Mucosa of stomach (tissue), 1 donor: ENCODE data around the gene GIMAP7.
"Not testable (repeated sequence)": the region's sequence is repeated elsewhere in the genome, so short reads cannot be mapped to it uniquely, and the experiment has no call there.

ENCODE experiments used
- H3K27me3 ChIP-seq: one replicate; pipeline ENCODE4 v1.7.0; 2013; ENCODE audit warnings: mild to moderate bottlenecking, low read length; ENCODE audit not compliant: control insufficient read depth, insufficient read depth
- H3K36me3 ChIP-seq: one replicate; pipeline ENCODE4 v1.7.0; 2013; ENCODE audit warnings: low read length; ENCODE audit not compliant: control insufficient read depth, insufficient read depth
- H3K4me1 ChIP-seq: one replicate; pipeline ENCODE4 v1.7.0; 2013; ENCODE audit warnings: mild to moderate bottlenecking, low read length; ENCODE audit not compliant: control insufficient read depth, insufficient read depth
- H3K4me3 ChIP-seq: one replicate; pipeline ENCODE4 v1.7.0; 2013; ENCODE audit warnings: low read length
- H3K9ac ChIP-seq: one replicate; pipeline ENCODE4 v1.7.0; 2013; ENCODE audit warnings: mild to moderate bottlenecking, low read length, moderate library complexity
- H3K9me3 ChIP-seq: one replicate; pipeline ENCODE4 v1.7.0; 2013; ENCODE audit warnings: mild to moderate bottlenecking, low read length, moderate library complexity; ENCODE audit not compliant: control insufficient read depth
- donor health status: Pancreatic carcinoma.

Gene GIMAP7

DNA sequence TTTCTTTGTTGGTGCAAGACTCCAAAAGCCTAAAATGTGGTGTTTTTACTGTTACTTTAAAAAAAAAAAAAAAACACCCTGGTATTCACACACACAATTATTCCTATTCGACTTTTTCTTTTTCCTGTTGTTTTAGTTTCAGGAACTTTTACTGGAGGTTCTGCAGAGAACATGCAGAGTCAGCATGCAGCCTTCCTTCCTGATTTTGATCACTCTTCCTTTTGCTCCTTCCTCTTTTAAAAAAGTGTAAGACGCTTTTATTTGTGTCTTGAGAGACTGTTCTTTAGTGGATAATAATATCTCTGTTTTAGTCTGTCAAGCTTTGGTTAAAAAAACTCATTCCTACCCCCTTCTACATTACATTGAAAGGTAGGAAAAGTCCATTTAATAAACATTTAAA lies 31.2 kb upstream of the GIMAP7 start:
- H3K4me1 ChIP-seq, H3K4me3 ChIP-seq: not testable (repeated sequence)

DNA sequence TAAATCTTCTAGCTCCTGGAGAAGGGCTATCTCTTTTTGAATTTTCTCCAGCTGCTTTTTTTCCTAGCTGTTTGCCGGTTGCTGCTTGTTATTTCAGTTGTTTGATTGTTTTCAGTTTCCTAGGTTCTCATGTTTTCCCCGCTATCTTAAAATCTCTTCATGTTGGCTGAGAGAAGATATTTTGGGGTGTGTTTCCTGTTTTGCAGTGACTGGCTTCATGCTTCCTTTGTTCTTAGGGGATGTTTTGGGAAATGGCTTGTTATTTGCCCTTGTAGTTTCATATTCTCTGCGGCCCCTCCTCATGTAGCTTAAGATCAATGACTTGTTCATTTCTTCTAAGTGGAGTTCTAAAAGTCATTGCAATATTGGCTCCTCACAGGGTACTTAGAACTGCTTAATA lies 30.6 kb upstream of the GIMAP7 start:
- not testable (repeated sequence) for H3K27me3 ChIP-seq, H3K4me3 ChIP-seq, H3K4me1 ChIP-seq, H3K9me3 ChIP-seq, H3K9ac ChIP-seq, H3K36me3 ChIP-seq

More for the DNA sequence above, 31.2 kb upstream of the GIMAP7 start:
- H3K27me3 ChIP-seq, H3K36me3 ChIP-seq, H3K9ac ChIP-seq, H3K9me3 ChIP-seq: not testable (repeated sequence)

DNA sequence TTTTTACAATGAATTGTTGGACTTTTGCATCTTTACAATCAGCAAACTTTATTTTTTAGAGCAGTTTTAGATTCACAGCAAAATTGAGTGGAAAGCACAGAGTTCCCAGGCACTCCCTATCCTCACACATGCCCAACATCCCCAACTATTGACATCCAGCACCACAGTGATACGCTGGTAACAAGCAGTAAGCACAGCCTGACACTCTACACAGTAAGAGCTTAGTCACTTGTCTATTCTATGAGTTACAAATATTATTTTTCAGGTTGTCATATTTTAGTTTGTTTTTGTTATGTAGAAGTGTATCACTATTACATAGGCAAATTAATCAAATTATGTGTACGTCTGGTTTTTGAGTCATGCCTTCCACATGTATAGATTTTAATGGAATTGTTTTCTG lies 27.0 kb upstream of the GIMAP7 start:
- no peaks in the 10 kb centered on the region for H3K36me3 ChIP-seq
- H3K4me3 ChIP-seq, result no peak overlapping the region
- no peaks in the 10 kb centered on the region for H3K27me3 ChIP-seq
- no peaks in the 10 kb centered on the region for H3K4me1 ChIP-seq
- no peaks in the 10 kb centered on the region for H3K9me3 ChIP-seq
- no peak overlapping the region for H3K9ac ChIP-seq

DNA sequence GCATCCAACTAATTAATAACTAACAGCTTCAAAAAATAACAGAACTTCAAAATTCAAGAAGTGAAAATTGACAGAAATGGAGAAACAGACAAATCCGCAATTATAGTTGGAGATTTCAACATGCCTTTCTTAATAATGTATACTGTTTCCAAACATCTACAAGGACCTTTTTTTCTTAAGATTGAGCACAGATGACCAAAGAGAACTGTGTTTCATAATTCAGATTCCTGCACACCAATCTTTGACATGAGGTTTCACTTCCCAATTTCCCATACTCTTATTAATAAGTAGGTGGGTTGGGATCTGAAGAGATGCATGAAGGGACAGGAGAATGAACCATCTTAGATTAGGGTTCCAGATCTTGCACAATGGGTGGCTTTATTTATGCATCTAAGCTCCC lies 24.9 kb upstream of the GIMAP7 start:
- Histone ChIP-seq H3K9me3 (no peaks in the 10 kb centered on the region), H3K4me1 (no peaks in the 10 kb centered on the region), H3K4me3 (no peak overlapping the region), H3K27me3 (no peaks in the 10 kb centered on the region), H3K9ac (no peak overlapping the region), H3K36me3 (no peaks in the 10 kb centered on the region)

DNA sequence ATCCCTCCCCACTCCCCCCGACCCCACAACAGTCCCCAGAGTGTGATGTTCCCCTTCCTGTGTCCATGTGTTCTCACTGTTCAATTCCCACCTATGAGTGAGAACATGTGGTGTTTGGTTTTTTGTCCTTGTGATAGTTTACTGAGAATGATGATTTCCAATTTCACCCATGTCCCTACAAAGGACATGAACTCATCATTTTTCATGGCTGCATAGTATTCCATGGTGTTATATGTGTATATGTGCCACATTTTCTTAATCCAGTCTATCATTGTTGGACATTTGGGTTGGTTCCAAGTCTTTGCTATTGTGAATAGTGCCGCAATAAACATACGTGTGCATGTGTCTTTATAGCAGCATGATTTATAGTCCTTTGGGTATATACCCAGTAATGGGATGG lies 21.2 kb upstream of the GIMAP7 start:
- H3K4me3 ChIP-seq, H3K4me1 ChIP-seq, H3K27me3 ChIP-seq, H3K36me3 ChIP-seq, H3K9me3 ChIP-seq, H3K9ac ChIP-seq: not testable (repeated sequence)

DNA sequence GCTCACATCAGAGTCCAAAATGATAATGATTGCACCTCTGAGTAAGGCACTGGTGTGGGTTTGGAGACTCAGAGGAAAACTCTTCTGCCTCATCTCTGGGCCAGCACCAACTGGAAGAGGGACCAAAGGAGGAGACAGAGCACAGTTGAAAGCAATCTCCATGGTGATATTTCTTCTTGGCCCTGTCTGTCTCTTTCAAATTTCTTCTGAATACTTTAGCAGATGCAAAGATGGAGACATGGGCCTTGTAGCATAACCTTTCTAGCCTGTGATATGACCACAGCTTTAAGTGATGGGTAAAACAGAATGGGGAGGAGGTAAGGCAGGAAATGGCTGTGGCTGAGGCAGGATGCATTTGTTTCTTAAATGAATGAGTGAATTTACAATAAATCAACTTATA lies 12.2 kb upstream of the GIMAP7 start:
- Histone ChIP-seq H3K36me3 (no peaks in the 10 kb centered on the region), H3K4me1 (no peaks in the 10 kb centered on the region)

DNA sequence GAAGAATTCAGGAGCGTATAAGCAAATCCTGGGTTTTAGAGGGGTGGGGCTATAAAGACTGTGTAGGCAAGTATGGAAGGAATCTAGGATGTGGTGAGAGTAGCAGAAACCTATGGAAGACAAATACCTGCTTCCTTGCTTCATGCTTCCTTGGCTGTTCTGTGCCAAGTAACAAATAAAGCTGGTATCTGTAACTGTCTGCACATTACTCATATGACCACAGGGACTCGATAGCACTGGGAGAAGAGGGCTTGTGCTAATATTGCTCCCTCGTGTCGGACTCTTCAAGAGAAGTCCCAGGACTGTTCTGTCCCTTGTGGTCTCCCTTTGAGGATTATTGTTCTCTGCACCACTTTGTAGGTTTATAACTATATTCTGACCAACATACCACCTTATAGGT lies 11.5 kb upstream of the GIMAP7 start:
- Histone ChIP-seq H3K27me3 (no peaks in the 10 kb centered on the region), H3K36me3 (no peaks in the 10 kb centered on the region), H3K4me3 (no peak overlapping the region), H3K4me1 (no peaks in the 10 kb centered on the region), H3K9me3 (no peaks in the 10 kb centered on the region), H3K9ac (no peak overlapping the region)

More for the DNA sequence above, 12.2 kb upstream of the GIMAP7 start:
- H3K4me3 ChIP-seq, result no peak overlapping the region
- H3K27me3 ChIP-seq, result no peaks in the 10 kb centered on the region
- no peaks in the 10 kb centered on the region for H3K9me3 ChIP-seq
- H3K9ac ChIP-seq, result no peak overlapping the region

- H3K9me3 ChIP-seq, result no peaks in the 10 kb centered on the region
These were observed 11.1 kb upstream of the GIMAP7 start for GRCh38 chr7:150503581-150503980.

GRCh38 chr7:150507947-150508602 lies 6.6 kb upstream of the GIMAP7 start:
- no peaks in the 10 kb centered on the region for H3K36me3 ChIP-seq
- H3K4me1 ChIP-seq, result no peaks in the 10 kb centered on the region
- H3K4me3 ChIP-seq, result no peak overlapping the region
- no peaks in the 10 kb centered on the region for H3K27me3 ChIP-seq
- no peaks in the 10 kb centered on the region for H3K9me3 ChIP-seq
- no peak overlapping the region for H3K9ac ChIP-seq

More at GRCh38 chr7:150503581-150503980, 11.1 kb upstream of the GIMAP7 start:
- no peaks in the 10 kb centered on the region for H3K4me1 ChIP-seq
- H3K4me3 ChIP-seq, result no peak overlapping the region
- no peak overlapping the region for H3K9ac ChIP-seq
- no peaks in the 10 kb centered on the region for H3K27me3 ChIP-seq
- H3K36me3 ChIP-seq, result no peaks in the 10 kb centered on the region

- H3K9me3 ChIP-seq, result no peaks in the 10 kb centered on the region
- no peaks in the 10 kb centered on the region for H3K27me3 ChIP-seq
- H3K4me3 ChIP-seq, result no peak overlapping the region
- no peaks in the 10 kb centered on the region for H3K36me3 ChIP-seq
- H3K4me1 ChIP-seq, result no peaks in the 10 kb centered on the region
- H3K9ac ChIP-seq, result no peak overlapping the region
These were observed 3.6 kb upstream of the GIMAP7 start for GRCh38 chr7:150511048-150511447.

- Histone ChIP-seq H3K9me3 (no peaks in the 10 kb centered on the region), H3K4me3 (no peak overlapping the region), H3K36me3 (no peaks in the 10 kb centered on the region), H3K9ac (no peak overlapping the region), H3K27me3 (no peaks in the 10 kb centered on the region), H3K4me1 (no peaks in the 10 kb centered on the region)
These were observed 914 bp upstream of the GIMAP7 start for GRCh38 chr7:150513758-150514157.

DNA sequence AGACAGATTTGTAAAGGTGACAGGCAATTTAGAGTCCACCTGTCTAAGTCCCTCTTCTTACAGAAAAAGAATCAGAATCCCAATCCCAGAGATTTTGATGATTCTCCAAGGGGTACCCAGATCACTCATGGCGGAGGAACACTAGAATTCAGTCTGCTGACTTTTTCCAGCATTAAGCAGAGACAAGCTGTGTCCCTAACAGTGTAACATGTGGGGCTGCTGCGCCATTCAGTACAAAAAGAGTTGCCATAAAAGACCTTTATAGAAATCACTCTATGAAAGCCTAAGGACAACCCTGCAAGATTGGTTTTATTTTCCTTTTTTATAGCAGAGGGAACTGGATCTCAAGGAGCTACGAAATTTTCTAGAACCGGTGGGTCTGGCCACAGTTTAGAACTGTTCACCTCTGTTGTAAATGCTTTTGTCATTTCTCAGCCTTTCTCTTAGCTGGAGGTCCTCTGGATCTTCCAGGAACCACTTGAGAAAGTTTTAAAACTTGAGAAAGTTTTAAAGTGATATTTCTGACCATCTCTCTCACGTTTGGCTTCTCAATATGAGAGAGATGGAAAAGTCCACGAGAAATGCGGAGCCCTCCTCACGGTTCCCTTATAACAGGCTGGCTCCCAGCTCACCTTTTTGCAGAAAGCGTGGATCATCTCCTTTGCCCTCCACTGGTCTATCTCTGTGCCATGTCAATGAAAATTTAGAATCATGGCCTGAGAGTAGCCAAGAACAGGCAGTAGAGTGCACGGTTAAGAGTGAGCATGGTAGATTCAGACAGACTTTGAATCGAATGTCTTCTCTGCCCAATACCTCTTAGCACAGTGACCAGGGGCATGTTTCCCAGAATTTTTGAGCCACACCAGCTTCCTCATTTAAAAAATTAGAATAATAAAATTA lies 826 bp downstream of the GIMAP7 start:
- H3K4me3 ChIP-seq, result peak overlapping the region; percentile 34
- no peaks in the 10 kb centered on the region for H3K4me1 ChIP-seq
- no peaks in the 10 kb centered on the region for H3K9me3 ChIP-seq
- H3K36me3 ChIP-seq, result no peaks in the 10 kb centered on the region
- peak overlapping the region; percentile 56 for H3K9ac ChIP-seq
- no peaks in the 10 kb centered on the region for H3K27me3 ChIP-seq
